Keratinocyte (primary cell): ENCODE measurements around the gene KARS1. TPM values are rescaled to one million over a fixed set of nuclear protein-coding genes. Genes with fewer than 3 reads are reported as not detected.

ENCODE experiments used
- DNase-seq: peaks from one replicate; pipeline ENCODE4 v3.0.0-alpha.2; 2011; ENCODE audit warnings: low read depth, missing footprints, low spot score
- FAIRE-seq: peaks from 2 replicates; lab custom pipeline; 2011; peaks lifted over from hg19 to GRCh38; lab: Jason Lieb, UNC
- H2AFZ ChIP-seq: 2 replicates; pipeline ENCODE4 v1.6.0; 2012; ENCODE audit warnings: low read length, control low read depth, inconsistent platforms; ENCODE audit not compliant: control insufficient read depth
- H3K27ac ChIP-seq: 2 replicates; pipeline ENCODE4 v1.5.1; 2011; ENCODE audit warnings: low read length; ENCODE audit not compliant: control insufficient read depth, insufficient read depth
- H3K27me3 ChIP-seq: 3 replicates; pipeline ENCODE4 v1.6.0; 2011; ENCODE audit warnings: low read length; ENCODE audit not compliant: control insufficient read depth, insufficient read depth; ENCODE audit errors: extremely low read depth
- H3K36me3 ChIP-seq, 2 experiments: 2 replicates in 1 of 2; 3 replicates in 1 of 2; pipeline ENCODE4 v1.5.1; 2011; ENCODE audit warnings: low read length in 2 of 2, mild to moderate bottlenecking in 1 of 2; ENCODE audit not compliant: control insufficient read depth in 2 of 2, insufficient read depth in 2 of 2; ENCODE audit errors: extremely low read depth in 1 of 2
- H3K4me1 ChIP-seq: 3 replicates; pipeline ENCODE4 v1.5.1; 2011; ENCODE audit warnings: low read length; ENCODE audit not compliant: control insufficient read depth, insufficient read depth; ENCODE audit errors: extremely low read depth
- H3K4me2 ChIP-seq: 3 replicates; pipeline ENCODE4 v1.6.0; 2011; ENCODE audit warnings: low read depth, low read length; ENCODE audit not compliant: control insufficient read depth, insufficient read depth; ENCODE audit errors: extremely low read depth
- H3K4me3 ChIP-seq, 3 experiments: fragments of 200-600 bp in 1 of 3; sonication (generic) in 1 of 3; 2 replicates in 2 of 3; 3 replicates in 1 of 3; pipeline ENCODE4 v1.5.1; 2011 to 2016; ENCODE audit warnings: low read length in 3 of 3, mild to moderate bottlenecking in 3 of 3, control low read depth in 2 of 3, inconsistent platforms in 1 of 3, low read depth in 1 of 3, mixed read lengths in 1 of 3, mixed run types in 1 of 3, moderate library complexity in 1 of 3; ENCODE audit not compliant: control insufficient read depth in 2 of 3, insufficient read depth in 2 of 3; ENCODE audit errors: extremely low read depth in 1 of 3
- H3K79me2 ChIP-seq: 2 replicates; pipeline ENCODE4 v1.6.0; 2012; ENCODE audit warnings: low read length; ENCODE audit not compliant: control insufficient read depth, insufficient read depth
- H3K9ac ChIP-seq: 3 replicates; pipeline ENCODE4 v1.6.0; 2011; ENCODE audit warnings: low read length; ENCODE audit not compliant: control insufficient read depth, insufficient read depth; ENCODE audit errors: extremely low read depth
- H3K9me1 ChIP-seq: 3 replicates; pipeline ENCODE4 v1.6.0; 2011; ENCODE audit warnings: low read length; ENCODE audit not compliant: control insufficient read depth, insufficient read depth; ENCODE audit errors: extremely low read depth
- H3K9me3 ChIP-seq: 2 replicates; pipeline ENCODE4 v1.5.1; 2012; ENCODE audit warnings: low read depth, low read length; ENCODE audit not compliant: control insufficient read depth
- H4K20me1 ChIP-seq: 3 replicates; pipeline ENCODE4 v1.6.0; 2011; ENCODE audit warnings: low read length; ENCODE audit not compliant: control insufficient read depth, insufficient read depth; ENCODE audit errors: extremely low read depth
- EZH2 ChIP-seq: IDR thresholded peaks from one replicate; pipeline ENCODE4 v1.6.1; 2012; ENCODE audit warnings: inconsistent platforms, mild to moderate bottlenecking, low read length, moderate library complexity
- dilution Hi-C: fragments of 300-500 bp; cut with MboI; formaldehyde crosslinking; loops from one replicate; pipeline ENCODE4 v1.7.0; 2020; ENCODE audit warnings: low sequenced_read_pairs; ENCODE audit not compliant: extremely low pct_ligation_motif_present
- polyA plus RNA-seq, 5 experiments: library from polyadenylated mRNA; depleted of rRNA in 3 of 5; stranded (reverse) in 3 of 5; stranded (forward) in 1 of 5; unstranded in 1 of 5; fragments of >200 nt; gene quantifications; 1 replicate in 1 of 5; 2 replicates in 3 of 5; 3 replicates in 1 of 5; pipeline versions ENCODE4 v1.2.1 to v1.2.3, GENCODE V29; 2011 to 2012; ENCODE audit warnings: missing spikeins in 2 of 5, low read depth in 1 of 5, low replicate concordance in 1 of 5
- TF ChIP-seq, protein P1 (sequence below), 3 experiments: IDR thresholded peaks in 1 of 3; conservative IDR thresholded peaks in 1 of 3; optimal IDR thresholded peaks in 1 of 3; 2 replicates in 2 of 3; 3 replicates in 1 of 3; pipeline versions ENCODE3 to v1.5.1; 2011; ENCODE audit warnings: low read length in 3 of 3, mild to moderate bottlenecking in 3 of 3, moderate library complexity in 2 of 3, control low read depth in 1 of 3, inconsistent platforms in 1 of 3; ENCODE audit not compliant: insufficient read depth in 2 of 3; ENCODE audit errors: extremely low read depth in 1 of 3

The KARS1 gene
- polyA plus RNA-seq, 1 donor (not counting 4 experiments of a cell fraction or from before 2014, with no cell fraction given), result 206 TPM

DNA sequence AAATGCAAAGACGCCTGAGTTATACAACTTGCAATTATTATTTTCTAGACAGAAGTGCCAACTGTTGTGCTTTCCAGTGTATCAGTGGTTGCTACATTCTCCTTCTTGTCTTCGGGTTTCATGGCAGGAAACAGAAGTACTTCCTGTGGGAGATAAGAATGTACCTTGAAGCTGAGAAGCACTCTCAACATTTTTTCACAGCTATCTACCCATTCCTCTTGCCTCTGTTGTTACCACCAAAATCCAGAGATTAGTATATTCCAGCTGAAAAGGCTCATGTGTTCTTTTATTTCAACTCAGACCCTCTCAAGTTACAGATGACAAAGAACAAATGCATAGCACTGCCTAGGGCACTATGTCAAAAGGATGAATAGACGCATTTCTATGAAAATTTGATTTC, 19.6 kb downstream of the KARS1 start:
- dilution Hi-C loops, result no loop called here
- no peaks in the 10 kb centered on the region for H3K9me1 ChIP-seq
- H4K20me1 ChIP-seq, result no peaks in the 10 kb centered on the region
- TF ChIP-seq EZH2, result no peak
- TF ChIP-seq, protein P1, sequence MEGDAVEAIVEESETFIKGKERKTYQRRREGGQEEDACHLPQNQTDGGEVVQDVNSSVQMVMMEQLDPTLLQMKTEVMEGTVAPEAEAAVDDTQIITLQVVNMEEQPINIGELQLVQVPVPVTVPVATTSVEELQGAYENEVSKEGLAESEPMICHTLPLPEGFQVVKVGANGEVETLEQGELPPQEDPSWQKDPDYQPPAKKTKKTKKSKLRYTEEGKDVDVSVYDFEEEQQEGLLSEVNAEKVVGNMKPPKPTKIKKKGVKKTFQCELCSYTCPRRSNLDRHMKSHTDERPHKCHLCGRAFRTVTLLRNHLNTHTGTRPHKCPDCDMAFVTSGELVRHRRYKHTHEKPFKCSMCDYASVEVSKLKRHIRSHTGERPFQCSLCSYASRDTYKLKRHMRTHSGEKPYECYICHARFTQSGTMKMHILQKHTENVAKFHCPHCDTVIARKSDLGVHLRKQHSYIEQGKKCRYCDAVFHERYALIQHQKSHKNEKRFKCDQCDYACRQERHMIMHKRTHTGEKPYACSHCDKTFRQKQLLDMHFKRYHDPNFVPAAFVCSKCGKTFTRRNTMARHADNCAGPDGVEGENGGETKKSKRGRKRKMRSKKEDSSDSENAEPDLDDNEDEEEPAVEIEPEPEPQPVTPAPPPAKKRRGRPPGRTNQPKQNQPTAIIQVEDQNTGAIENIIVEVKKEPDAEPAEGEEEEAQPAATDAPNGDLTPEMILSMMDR (optimal IDR thresholded peaks at IDR 0.05 in 1 of 3, IDR thresholded peaks at IDR 0.05 in 1 of 3, conservative IDR thresholded peaks at IDR 0.05 in 1 of 3; ENCODE audit: extremely low read depth in 1 of 3, insufficient read depth in 2 of 3, low read length in 3 of 3), result no peak
- no peaks in the 10 kb centered on the region for H3K4me1 ChIP-seq
- no peak overlapping the region for H2AFZ ChIP-seq
- H3K9ac ChIP-seq, result no peak overlapping the region
- no peak overlapping the region for H3K27ac ChIP-seq
- no peaks in the 10 kb centered on the region for H3K27me3 ChIP-seq
- no peaks in the 10 kb centered on the region for H3K79me2 ChIP-seq
- H3K4me3 ChIP-seq, result no peak overlapping the region
- H3K9me3 ChIP-seq, result no peaks in the 10 kb centered on the region
- no peak overlapping the region for H3K4me2 ChIP-seq
- no peak for DNase-seq
- FAIRE-seq, result no peak
- H3K36me3 ChIP-seq, result peaks cover 34 to 36% of the 10 kb centered on the region in 2 experiments

DNA sequence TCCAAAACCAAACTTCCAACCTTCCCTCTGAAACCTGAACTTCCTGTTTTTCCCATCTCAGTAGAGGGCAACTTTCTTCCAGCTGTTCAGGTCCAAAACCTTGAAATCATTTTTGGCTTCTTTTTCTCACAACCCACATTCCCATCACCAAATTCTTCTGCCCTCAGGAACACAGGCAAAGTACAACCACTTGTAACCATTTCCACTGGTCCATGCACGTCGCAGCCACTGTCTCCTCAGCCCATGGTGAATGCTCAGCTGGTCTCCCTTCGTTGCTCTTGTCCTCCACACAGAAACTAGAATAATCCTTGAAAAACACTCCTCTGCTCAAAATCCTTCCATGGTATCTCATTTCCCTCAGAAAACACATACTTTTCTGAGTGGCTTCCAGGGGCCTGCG, 20.7 kb downstream of the KARS1 start:
- H3K36me3 ChIP-seq, result peaks cover 30% of the 10 kb centered on the region in 2 experiments
- no peak overlapping the region for H3K27ac ChIP-seq
- peaks cover 5% of the 10 kb centered on the region for H3K79me2 ChIP-seq
- H2AFZ ChIP-seq, result no peak overlapping the region
- no peak for TF ChIP-seq EZH2
- TF ChIP-seq, protein P1 (optimal IDR thresholded peaks at IDR 0.05 in 1 of 3, IDR thresholded peaks at IDR 0.05 in 1 of 3, conservative IDR thresholded peaks at IDR 0.05 in 1 of 3; ENCODE audit: extremely low read depth in 1 of 3, insufficient read depth in 2 of 3, low read length in 3 of 3), result no peak
- no peak overlapping the region for H3K4me3 ChIP-seq
- H3K4me2 ChIP-seq, result no peak overlapping the region
- H3K4me1 ChIP-seq, result peaks cover 4% of the 10 kb centered on the region
- FAIRE-seq (no peak), DNase-seq (no peak)
- H3K9me1 ChIP-seq, result no peaks in the 10 kb centered on the region
- H3K9me3 ChIP-seq, result no peaks in the 10 kb centered on the region
- dilution Hi-C loops, result no loop called here
- no peak overlapping the region for H3K9ac ChIP-seq
- no peaks in the 10 kb centered on the region for H4K20me1 ChIP-seq
- H3K27me3 ChIP-seq, result no peaks in the 10 kb centered on the region
